Suprapubic skin (tissue), 4 donors: Measurements from ENCODE around the gene ENTPD1.

Experiments used
- POLR2A ChIP-seq, 2 donors: fragments of 450-650 bp; IDR thresholded peaks; one replicate each; pipeline ENCODE4 v1.6.1; 2017; ENCODE audit warnings: antibody characterized with exemption in 2 of 2, mild to moderate bottlenecking in 2 of 2, moderate library complexity in 2 of 2
- POLR2AphosphoS5 ChIP-seq, 3 donors: sonication (generic); formaldehyde crosslinking; IDR thresholded peaks; one replicate each; pipeline ENCODE4 v1.6.1; 2017; ENCODE audit warnings: antibody characterized with exemption in 3 of 3
- TF ChIP-seq, protein P1 (sequence below), 2 donors: fragments of 200-600 bp in 1 of 2; fragments of 450-650 bp in 1 of 2; sonication (generic) in 1 of 2; IDR thresholded peaks; one replicate each; pipeline ENCODE4 v1.5.1; 2016 to 2019; ENCODE audit warnings: antibody characterized with exemption in 2 of 2, mild to moderate bottlenecking in 1 of 2, moderate library complexity in 1 of 2

DNA sequence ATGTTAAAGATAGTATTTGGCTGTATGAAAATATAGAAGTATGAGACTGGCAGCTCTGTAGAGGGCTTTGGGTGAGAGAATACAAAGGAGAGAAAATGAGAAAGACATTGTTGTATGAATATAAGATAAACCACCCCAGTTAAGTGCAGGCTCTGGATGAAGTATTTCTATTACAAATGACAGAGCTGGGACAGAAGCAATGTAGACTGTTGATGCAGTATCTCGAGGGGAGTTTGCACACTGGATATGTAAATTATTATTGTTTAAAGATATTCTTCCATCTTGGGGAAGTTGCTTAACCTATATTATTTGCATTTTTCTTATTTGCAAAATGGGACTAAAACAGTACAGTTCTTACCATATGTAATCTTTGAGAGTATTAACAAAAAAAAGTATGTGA is 31.5 kb downstream of the ENTPD1 start:
- TF ChIP-seq POLR2A (IDR thresholded peaks at IDR 0.05) = no peak
- TF ChIP-seq, protein P1, sequence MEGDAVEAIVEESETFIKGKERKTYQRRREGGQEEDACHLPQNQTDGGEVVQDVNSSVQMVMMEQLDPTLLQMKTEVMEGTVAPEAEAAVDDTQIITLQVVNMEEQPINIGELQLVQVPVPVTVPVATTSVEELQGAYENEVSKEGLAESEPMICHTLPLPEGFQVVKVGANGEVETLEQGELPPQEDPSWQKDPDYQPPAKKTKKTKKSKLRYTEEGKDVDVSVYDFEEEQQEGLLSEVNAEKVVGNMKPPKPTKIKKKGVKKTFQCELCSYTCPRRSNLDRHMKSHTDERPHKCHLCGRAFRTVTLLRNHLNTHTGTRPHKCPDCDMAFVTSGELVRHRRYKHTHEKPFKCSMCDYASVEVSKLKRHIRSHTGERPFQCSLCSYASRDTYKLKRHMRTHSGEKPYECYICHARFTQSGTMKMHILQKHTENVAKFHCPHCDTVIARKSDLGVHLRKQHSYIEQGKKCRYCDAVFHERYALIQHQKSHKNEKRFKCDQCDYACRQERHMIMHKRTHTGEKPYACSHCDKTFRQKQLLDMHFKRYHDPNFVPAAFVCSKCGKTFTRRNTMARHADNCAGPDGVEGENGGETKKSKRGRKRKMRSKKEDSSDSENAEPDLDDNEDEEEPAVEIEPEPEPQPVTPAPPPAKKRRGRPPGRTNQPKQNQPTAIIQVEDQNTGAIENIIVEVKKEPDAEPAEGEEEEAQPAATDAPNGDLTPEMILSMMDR (IDR thresholded peaks at IDR 0.05) = no peak
- no peak for TF ChIP-seq POLR2AphosphoS5 (IDR thresholded peaks at IDR 0.05)
